Neuronal stem cell (in vitro differentiated cells): ENCODE results near the gene IRX2.
A peak's percentile ranks its signal among the peaks of the same experiment; 100 is the strongest.

Experiments
- DNase-seq: peaks from one replicate; pipeline ENCODE4 v3.0.0-alpha.2; 2013; ENCODE audit warnings: low spot score
- H2AFZ ChIP-seq: one replicate; pipeline ENCODE4 v1.6.1; 2013; ENCODE audit warnings: mild to moderate bottlenecking, low read length, inconsistent platforms
- H2AK5ac ChIP-seq: 2 replicates; pipeline ENCODE4 v1.6.1; 2013; ENCODE audit warnings: low read depth, mild to moderate bottlenecking, inconsistent platforms, low read length, moderate library complexity, mixed read lengths
- H2BK120ac ChIP-seq: 2 replicates; pipeline ENCODE4 v1.6.1; 2013; ENCODE audit warnings: low read depth, mild to moderate bottlenecking, inconsistent platforms, low read length, moderate library complexity, mixed read lengths
- H2BK12ac ChIP-seq: one replicate; pipeline ENCODE4 v1.6.1; 2013; ENCODE audit warnings: low read length, inconsistent platforms
- H2BK15ac ChIP-seq: 2 replicates; pipeline ENCODE4 v1.6.1; 2013; ENCODE audit warnings: mild to moderate bottlenecking, low read length, inconsistent platforms, mixed read lengths
- H2BK5ac ChIP-seq: one replicate; pipeline ENCODE4 v1.6.1; 2013; ENCODE audit warnings: inconsistent platforms, mild to moderate bottlenecking, low read length, moderate library complexity
- H3K14ac ChIP-seq: one replicate; pipeline ENCODE4 v1.6.1; 2013; ENCODE audit warnings: low read length, inconsistent platforms
- H3K18ac ChIP-seq: 2 replicates; pipeline ENCODE4 v1.6.1; 2013; ENCODE audit warnings: low read length, inconsistent platforms
- H3K23ac ChIP-seq: 2 replicates; pipeline ENCODE4 v1.6.1; 2013; ENCODE audit warnings: low read depth, mild to moderate bottlenecking, mixed read lengths, low read length, inconsistent platforms; ENCODE audit not compliant: poor library complexity
- H3K27ac ChIP-seq: replicated peaks from 3 replicates; pipeline ENCODE4 v1.5.1; 2013; ENCODE audit warnings: low read length, inconsistent platforms
- H3K27me3 ChIP-seq, 3 experiments: 2 replicates each; pipeline ENCODE4 v1.6.1; 2013; ENCODE audit warnings: low read length in 3 of 3, mild to moderate bottlenecking in 2 of 3, inconsistent platforms in 1 of 3, low read depth in 1 of 3, mixed read lengths in 1 of 3, moderate library complexity in 1 of 3; ENCODE audit not compliant: control insufficient read depth in 3 of 3, insufficient read depth in 3 of 3
- H3K36me3 ChIP-seq, 2 donors: replicated peaks in 1 of 2; 2 replicates each; pipeline ENCODE4 v1.6.1; 2013; ENCODE audit warnings: low read length in 2 of 2; ENCODE audit not compliant: control insufficient read depth in 2 of 2, insufficient read depth in 2 of 2
- H3K4ac ChIP-seq: 2 replicates; pipeline ENCODE4 v1.6.1; 2013; ENCODE audit warnings: inconsistent platforms, mild to moderate bottlenecking, low read length, moderate library complexity
- H3K4me1 ChIP-seq, 2 donors: 1 replicate in 1 of 2; 2 replicates in 1 of 2; pipeline ENCODE4 v1.6.1; 2013; ENCODE audit warnings: low read length in 2 of 2, low read depth in 1 of 2; ENCODE audit not compliant: control insufficient read depth in 2 of 2, insufficient read depth in 1 of 2
- H3K4me2 ChIP-seq: one replicate; pipeline ENCODE4 v1.6.1; 2013; ENCODE audit warnings: mild to moderate bottlenecking, low read length, inconsistent platforms; ENCODE audit not compliant: insufficient read depth, poor library complexity, severe bottlenecking
- H3K4me3 ChIP-seq, 2 donors: 2 replicates each; pipeline ENCODE4 v1.5.1; 2013; ENCODE audit warnings: low read length in 2 of 2, mild to moderate bottlenecking in 2 of 2, inconsistent platforms in 1 of 2, moderate library complexity in 1 of 2
- H3K79me1 ChIP-seq: one replicate; pipeline ENCODE4 v1.6.1; 2013; ENCODE audit warnings: low read depth, mild to moderate bottlenecking, inconsistent platforms, low read length, moderate library complexity
- H3K9ac ChIP-seq: one replicate; pipeline ENCODE4 v1.6.1; 2013; ENCODE audit warnings: mild to moderate bottlenecking, low read depth, low read length, inconsistent platforms; ENCODE audit not compliant: poor library complexity
- H3K9me3 ChIP-seq, 2 donors: replicated peaks in 1 of 2; 2 replicates each; pipeline versions ENCODE3 to v1.6.1; 2013; ENCODE audit warnings: low read length in 2 of 2, mild to moderate bottlenecking in 2 of 2, inconsistent platforms in 1 of 2, low read depth in 1 of 2, mixed read lengths in 1 of 2, moderate library complexity in 1 of 2; ENCODE audit not compliant: control insufficient read depth in 2 of 2, insufficient read depth in 1 of 2
- H4K8ac ChIP-seq: one replicate; pipeline ENCODE4 v1.6.1; 2013; ENCODE audit warnings: low read depth, mild to moderate bottlenecking, inconsistent platforms, low read length, moderate library complexity
- H4K91ac ChIP-seq: one replicate; pipeline ENCODE4 v1.6.1; 2013; ENCODE audit warnings: low read length, low read depth, mild to moderate bottlenecking, inconsistent platforms; ENCODE audit not compliant: poor library complexity
- WGBS, 2 donors: extraction: QIAGEN DNeasy Blood & Tissue Kit; methylation state at CpG; one replicate each; pipeline ENCODE4 v1.1.7; 2013; ENCODE audit warnings: missing lambda C conversion rate in 2 of 2, mixed read lengths in 1 of 2; ENCODE audit not compliant: insufficient read length in 2 of 2, insufficient replicate concordance in 1 of 2; ENCODE audit errors: extremely low coverage in 2 of 2; 5-methylcytosine and 5-hydroxymethylcytosine counted together

Gene IRX2

GRCh38 chr5:2741956-2742355, 9.5 kb downstream of the IRX2 start:
- no peak for DNase-seq
- no CpG with 5 or more reads among the region's 3 CpGs for WGBS, 2 donors
- Histone ChIP-seq H2BK120ac (no peak overlapping the region), H3K9ac (no peak overlapping the region), H3K9me3 (peaks cover 0 to 68% of the 10 kb centered on the region in 2 donors), H3K23ac (no peak overlapping the region), H3K4me3 (no peak overlapping the region), H3K36me3 (peaks cover 0 to 67% of the 10 kb centered on the region in 2 donors), H3K4ac (no peak overlapping the region), H4K91ac (no peak overlapping the region), H2BK12ac (no peak overlapping the region), H4K8ac (no peak overlapping the region), H3K27me3 (peaks cover 0 to 59% (median 16%) of the 10 kb centered on the region in 3 experiments), H2AFZ (no peak overlapping the region), H3K79me1 (no peaks in the 10 kb centered on the region), H3K14ac (no peak overlapping the region), H3K4me1 (peaks cover 3 to 7% of the 10 kb centered on the region in 2 donors), H2BK5ac (no peak overlapping the region), H2AK5ac (no peak overlapping the region), H2BK15ac (no peak overlapping the region), H3K27ac (no peak overlapping the region), H3K18ac (no peak overlapping the region), H3K4me2 (no peak overlapping the region)

GRCh38 chr5:2740876-2741555, 10.5 kb downstream of the IRX2 start:
- Histone ChIP-seq H2BK12ac (no peak overlapping the region), H3K23ac (peak overlapping the region; percentile 89), H2BK15ac (peak overlapping the region; percentile 75), H3K4ac (no peak overlapping the region), H4K8ac (no peak overlapping the region), H3K4me2 (no peak overlapping the region), H3K36me3 (peaks cover 0 to 67% of the 10 kb centered on the region in 2 donors), H2AFZ (no peak overlapping the region), H2BK120ac (no peak overlapping the region), H2AK5ac (peak overlapping the region; percentile 86), H2BK5ac (no peak overlapping the region), H3K9me3 (peaks cover 0 to 65% of the 10 kb centered on the region in 2 donors), H3K9ac (no peak overlapping the region), H3K27me3 (peaks cover 0 to 59% (median 16%) of the 10 kb centered on the region in 3 experiments), H3K27ac (no peak overlapping the region), H3K79me1 (no peaks in the 10 kb centered on the region), H3K4me3 (no peak overlapping the region), H3K18ac (peak overlapping the region; percentile 65), H3K4me1 (peaks cover 3 to 4% of the 10 kb centered on the region in 2 donors), H3K14ac (no peak overlapping the region), H4K91ac (no peak overlapping the region)
- whole genome bisulfite sequencing, 2 donors = no CpG with 5 or more reads among the region's 25 CpGs
- no peak for DNase-seq

GRCh38 chr5:2740051-2740875, 11.2 kb downstream of the IRX2 start:
- Histone ChIP-seq H3K4me1 (peaks cover 2 to 3% of the 10 kb centered on the region in 2 donors), H3K4me2 (peak overlapping the region; percentile 86), H3K9ac (peak overlapping the region; percentile 50), H2BK5ac (no peak overlapping the region), H2BK12ac (peak overlapping the region; percentile 82), H2AFZ (no peak overlapping the region), H2BK15ac (peak overlapping the region; percentile 75), H3K4me3 (peak overlapping the region in 1 of 2 donors; percentile 7), H3K18ac (peak overlapping the region; percentile 94), H4K8ac (no peak overlapping the region), H3K36me3 (peaks cover 0 to 62% of the 10 kb centered on the region in 2 donors), H3K4ac (no peak overlapping the region), H3K9me3 (peaks cover 0 to 58% of the 10 kb centered on the region in 2 donors), H4K91ac (no peak overlapping the region), H3K79me1 (no peaks in the 10 kb centered on the region), H3K23ac (peak overlapping the region; percentile 89), H3K27me3 (peaks cover 0 to 59% (median 16%) of the 10 kb centered on the region in 3 experiments), H2BK120ac (no peak overlapping the region), H2AK5ac (peak overlapping the region; percentile 86), H3K27ac (no peak overlapping the region), H3K14ac (no peak overlapping the region)
- DNase-seq = no peak
- WGBS, 2 donors = no CpG with 5 or more reads among the region's 59 CpGs
